ENCODE measurements around the gene FUT7.

- no peak for TF ChIP-seq CTCF (IDR thresholded peaks at IDR 0.05)
- TF ChIP-seq POLR2A (IDR thresholded peaks at IDR 0.05), result no peak
These were observed 42.9 kb upstream of the FUT7 start for GRCh38 chr9:137074657-137075274.

Measured in thyroid gland (tissue), 4 donors.